Stimulated activated naive CD4-positive, alpha-beta T cell treated with Interleukin-2 at 50 U/mL for 16 hours (primary cell): Measurements from ENCODE around the gene NT5C.
A peak's percentile ranks its signal among the peaks of the same experiment; 100 is the strongest.
"Not testable (repeated sequence)": the region's sequence is repeated elsewhere in the genome, so short reads cannot be mapped to it uniquely, and the experiment has no call there.

Source experiments
- DNase-seq: peaks from one replicate; lab custom pipeline; 2025; lab: John Stamatoyannopoulos, UW

The NT5C gene

GRCh38 chr17:75144816-75145512, 13.4 kb upstream of the NT5C start:
- DNase-seq, result no peak

- no peak for DNase-seq
These were observed 10.9 kb upstream of the NT5C start for GRCh38 chr17:75142236-75142971.

GRCh38 chr17:75138519-75138918, 7.0 kb upstream of the NT5C start:
- DNase-seq, result no peak

- not testable (repeated sequence) for DNase-seq
These were observed 6.2 kb upstream of the NT5C start for GRCh38 chr17:75137762-75138161.

- no peak for DNase-seq
These were observed 4.4 kb upstream of the NT5C start for GRCh38 chr17:75135946-75136345.

GRCh38 chr17:75135452-75135851, 3.9 kb upstream of the NT5C start:
- DNase-seq, result no peak

- DNase-seq, result not testable (repeated sequence)
These were observed 2.2 kb upstream of the NT5C start for GRCh38 chr17:75133607-75134347.

GRCh38 chr17:75133001-75133400, 1.5 kb upstream of the NT5C start:
- no peak for DNase-seq

GRCh38 chr17:75132018-75133000, 767 bp upstream of the NT5C start:
- not testable (repeated sequence) for DNase-seq

GRCh38 chr17:75130632-75131277, 787 bp downstream of the NT5C start:
- DNase-seq, result peak; percentile 32

- no peak for DNase-seq
These were observed 1.4 kb downstream of the NT5C start for GRCh38 chr17:75130059-75130631.

- no peak for DNase-seq
These were observed 2.0 kb downstream of the NT5C start for GRCh38 chr17:75129576-75129975.

- no peak for DNase-seq
These were observed 2.6 kb downstream of the NT5C start for GRCh38 chr17:75128694-75129505.

GRCh38 chr17:75127936-75128335, 3.6 kb downstream of the NT5C start:
- not testable (repeated sequence) for DNase-seq

GRCh38 chr17:75126954-75127353, 4.6 kb downstream of the NT5C start:
- DNase-seq, result no peak

GRCh38 chr17:75125984-75126383, 5.6 kb downstream of the NT5C start:
- DNase-seq, result no peak

GRCh38 chr17:75124819-75125162, 6.8 kb downstream of the NT5C start:
- DNase-seq, result no peak

- peak; percentile 64 for DNase-seq
These were observed 7.3 kb downstream of the NT5C start for GRCh38 chr17:75124041-75124818.

GRCh38 chr17:75118307-75118706, 13.2 kb downstream of the NT5C start:
- no peak for DNase-seq
